H1 (cell line): ENCODE measurements around the gene NIPAL3. TPM values are rescaled to one million over a fixed set of nuclear protein-coding genes. Genes with fewer than 3 reads are reported as not detected.

ENCODE experiments used
- CTCF ChIA-PET: fragments of 300-600 bp; sonication (Branson Sonifier 250); formaldehyde crosslinking; loops from one replicate; lab custom pipeline; 2021; ENCODE audit not compliant: partially characterized antibody; lab: Charles Lee
- POLR2A ChIA-PET: fragments of 300-600 bp; sonication (Branson Sonifier 250); formaldehyde crosslinking; loops from one replicate; lab custom pipeline; 2021; ENCODE audit warnings: inconsistent platforms; ENCODE audit not compliant: partially characterized antibody; lab: Charles Lee
- DNase-seq, 2 experiments: peaks; one replicate each; pipeline versions ENCODE4 v3.0.0 to v3.0.0-alpha.2; 2010 to 2022; ENCODE audit warnings: low spot score in 2 of 2, low read depth in 1 of 2, mixed read lengths in 1 of 2
- FAIRE-seq: peaks from 2 replicates; lab custom pipeline; 2011; peaks lifted over from hg19 to GRCh38; lab: Jason Lieb, UNC
- H2AFZ ChIP-seq: 2 replicates; pipeline ENCODE4 v1.8.1; 2012; ENCODE audit warnings: low read length, inconsistent platforms
- H2AK5ac ChIP-seq: 2 replicates; pipeline ENCODE4 v1.6.1; 2013; ENCODE audit warnings: low read depth, low read length
- H2BK120ac ChIP-seq: replicated peaks from 2 replicates; pipeline ENCODE3; 2013; ENCODE audit warnings: low read depth, low read length, inconsistent platforms
- H2BK12ac ChIP-seq: 2 replicates; pipeline ENCODE4 v1.6.1; 2013; ENCODE audit warnings: low read depth, low read length
- H2BK15ac ChIP-seq: 2 replicates; pipeline ENCODE4 v1.6.1; 2013; ENCODE audit warnings: low read length
- H2BK20ac ChIP-seq: 2 replicates; pipeline ENCODE4 v1.6.1; 2013; ENCODE audit warnings: low read length
- H2BK5ac ChIP-seq: 2 replicates; pipeline ENCODE4 v1.6.1; 2013; ENCODE audit warnings: low read depth, low read length
- H3K14ac ChIP-seq: 2 replicates; pipeline ENCODE4 v1.6.1; 2013; ENCODE audit warnings: inconsistent platforms; ENCODE audit not compliant: insufficient read length
- H3K18ac ChIP-seq: 2 replicates; pipeline ENCODE4 v1.6.1; 2013; ENCODE audit warnings: low read length; ENCODE audit errors: extremely low read depth
- H3K23ac ChIP-seq: 2 replicates; pipeline ENCODE4 v1.6.1; 2013; ENCODE audit warnings: inconsistent platforms; ENCODE audit not compliant: insufficient read length
- H3K23me2 ChIP-seq: 2 replicates; pipeline ENCODE4 v1.6.1; 2013; ENCODE audit warnings: low read depth, low read length
- H3K27ac ChIP-seq: 2 replicates; pipeline ENCODE4 v1.6.1; 2011; ENCODE audit warnings: low read depth, low read length, inconsistent platforms
- H3K27me3 ChIP-seq, 4 experiments: replicated peaks in 1 of 4; 1 replicate in 1 of 4; 2 replicates in 3 of 4; pipeline versions ENCODE4 v1.6.1 to v1.8.1; 2011 to 2013; ENCODE audit warnings: low read length in 3 of 4, mild to moderate bottlenecking in 3 of 4, inconsistent platforms in 2 of 4, mixed read lengths in 2 of 4, moderate library complexity in 1 of 4; ENCODE audit not compliant: control insufficient read depth in 3 of 4, insufficient read depth in 3 of 4; ENCODE audit errors: extremely low read depth in 1 of 4
- H3K36me3 ChIP-seq, 4 experiments: 2 replicates each; pipeline versions ENCODE4 v1.6.1 to v1.8.1; 2011 to 2013; ENCODE audit warnings: mild to moderate bottlenecking in 4 of 4, low read length in 3 of 4, moderate library complexity in 2 of 4, control low read depth in 1 of 4, inconsistent platforms in 1 of 4; ENCODE audit not compliant: insufficient read depth in 4 of 4, control insufficient read depth in 2 of 4
- H3K4ac ChIP-seq: replicated peaks from 2 replicates; pipeline ENCODE3; 2013; ENCODE audit warnings: low read length, low read depth, mixed read lengths, inconsistent platforms; ENCODE audit not compliant: insufficient read length
- H3K4me1 ChIP-seq, 4 experiments: replicated peaks in 1 of 4; 1 replicate in 1 of 4; 2 replicates in 3 of 4; pipeline versions ENCODE4 v1.6.1 to v1.8.1; 2011 to 2013; ENCODE audit warnings: low read length in 3 of 4, inconsistent platforms in 2 of 4, mixed read lengths in 1 of 4; ENCODE audit not compliant: insufficient read depth in 4 of 4, control insufficient read depth in 3 of 4
- H3K4me2 ChIP-seq, 2 experiments: 2 replicates each; pipeline versions ENCODE4 v1.6.1 to v1.8.1; 2011 to 2013; ENCODE audit warnings: low read depth in 2 of 2, low read length in 2 of 2, control low read depth in 1 of 2, inconsistent platforms in 1 of 2, mild to moderate bottlenecking in 1 of 2; ENCODE audit not compliant: insufficient read depth in 1 of 2
- H3K4me3 ChIP-seq, 4 experiments: fragments of 200-600, 300-600 bp in 1 of 4; sonication (generic), shearing (Covaris generic), sonication (Bioruptor Twin) in 1 of 4; 2 replicates each; pipeline versions ENCODE4 v1.5.1 to v1.8.1; 2011 to 2016; ENCODE audit warnings: low read length in 4 of 4, low read depth in 3 of 4, control low read depth in 2 of 4, inconsistent platforms in 2 of 4, mild to moderate bottlenecking in 2 of 4, mixed read lengths in 1 of 4, moderate library complexity in 1 of 4; ENCODE audit not compliant: insufficient read depth in 2 of 4; ENCODE audit errors: extremely low read depth in 1 of 4
- H3K56ac ChIP-seq: replicated peaks from 2 replicates; pipeline ENCODE3; 2013; ENCODE audit warnings: low read depth, mild to moderate bottlenecking, mixed read lengths, low read length, inconsistent platforms; ENCODE audit not compliant: insufficient read length
- H3K79me1 ChIP-seq: 2 replicates; pipeline ENCODE4 v1.6.1; 2013; ENCODE audit warnings: low read depth, low read length, control low read depth
- H3K79me2 ChIP-seq, 2 experiments: 2 replicates each; pipeline versions ENCODE4 v1.6.1 to v1.8.1; 2012 to 2013; ENCODE audit warnings: low read length in 2 of 2, mild to moderate bottlenecking in 2 of 2, inconsistent platforms in 1 of 2; ENCODE audit not compliant: insufficient read depth in 2 of 2, control insufficient read depth in 1 of 2
- H3K9ac ChIP-seq, 4 experiments: replicated peaks in 1 of 4; 1 replicate in 1 of 4; 2 replicates in 3 of 4; pipeline versions ENCODE4 v1.6.1 to v1.8.1; 2011 to 2013; ENCODE audit warnings: low read depth in 3 of 4, low read length in 3 of 4, control low read depth in 2 of 4, mild to moderate bottlenecking in 2 of 4, moderate library complexity in 2 of 4, inconsistent platforms in 1 of 4; ENCODE audit errors: extremely low read depth in 1 of 4
- H3K9me3 ChIP-seq, 2 experiments: 2 replicates each; pipeline versions ENCODE4 v1.6.1 to v1.8.1; 2012 to 2013; ENCODE audit warnings: mild to moderate bottlenecking in 2 of 2, moderate library complexity in 2 of 2, control low read depth in 1 of 2, inconsistent platforms in 1 of 2, low read depth in 1 of 2, low read length in 1 of 2, mixed read lengths in 1 of 2; ENCODE audit not compliant: insufficient read depth in 2 of 2
- H4K20me1 ChIP-seq, 2 experiments: replicated peaks in 1 of 2; 2 replicates each; pipeline versions ENCODE3 to v1.8.1; 2011 to 2013; ENCODE audit warnings: inconsistent platforms in 2 of 2, low read length in 2 of 2, mild to moderate bottlenecking in 1 of 2; ENCODE audit not compliant: insufficient read depth in 2 of 2, control insufficient read depth in 1 of 2
- H4K5ac ChIP-seq: 2 replicates; pipeline ENCODE4 v1.6.1; 2013; ENCODE audit warnings: low read length, low read depth, mixed read lengths, inconsistent platforms; ENCODE audit not compliant: insufficient read length
- H4K8ac ChIP-seq: 2 replicates; pipeline ENCODE4 v1.8.0; 2013; ENCODE audit warnings: mild to moderate bottlenecking, moderate library complexity, low read length, inconsistent platforms; ENCODE audit not compliant: insufficient read depth; ENCODE audit errors: extremely low read depth
- H4K91ac ChIP-seq: replicated peaks from 2 replicates; pipeline ENCODE3; 2013; ENCODE audit warnings: low read length, mixed read lengths, inconsistent platforms; ENCODE audit not compliant: insufficient read length
- ATF3 ChIP-seq: IDR thresholded peaks from 2 replicates; pipeline ENCODE4 v1.6.1; 2011; ENCODE audit warnings: low read depth, mild to moderate bottlenecking, low read length; ENCODE audit not compliant: insufficient read depth
- GTF2F1 ChIP-seq: IDR thresholded peaks from 2 replicates; pipeline ENCODE4 v1.6.1; 2012; ENCODE audit warnings: low read depth, low read length, improper control_type of control experiment, borderline replicate concordance
- WGBS, 2 experiments: shearing (Covaris generic) in 1 of 2; methylation state at CpG; one replicate each; pipeline versions ENCODE4 v1.1.6 to v1.1.7; 2013 to 2015; ENCODE audit warnings: low lambda C conversion rate in 2 of 2, mixed read lengths in 2 of 2, inconsistent platforms in 1 of 2, low coverage in 1 of 2, missing lambda C conversion rate in 1 of 2; ENCODE audit not compliant: insufficient replicate concordance in 2 of 2, insufficient coverage in 1 of 2, insufficient read length in 1 of 2; ENCODE audit errors: extremely low coverage in 1 of 2, missing lambda C conversion rate in 1 of 2; 5-methylcytosine and 5-hydroxymethylcytosine counted together
- polyA plus RNA-seq, 7 experiments: library from polyadenylated mRNA; depleted of rRNA in 3 of 7; stranded (reverse) in 5 of 7; unstranded in 2 of 7; fragments of >200 nt in 5 of 7; fragments of 200-250 nt in 2 of 7; gene quantifications; 1 replicate in 5 of 7; 2 replicates in 1 of 7; 4 replicates in 1 of 7; pipeline versions ENCODE4 v1.2.1 to v1.2.3, GENCODE V29; 2011 to 2013; ENCODE audit warnings: missing spikeins in 2 of 7, mixed read lengths in 2 of 7
- total RNA-seq: library from RNA; stranded (reverse); fragmentation: NEBNext Ultra II Directional; extraction: Animal tissue kit (Norgen Biotek cat#: 25700); gene quantifications from 2 replicates; pipeline ENCODE4 v1.2.1, GENCODE V29; 2021

Gene NIPAL3
- total and polyA plus RNA-seq, 2 of the 8 experiments (the other 6 are each of a cell fraction or from before 2014, with no cell fraction given), result 8.8 to 11.0 TPM

GRCh38 chr1:24392604-24392946, 23.0 kb upstream of the NIPAL3 start:
- H3K4me1 ChIP-seq, result peaks cover 0 to 2% (median 0%) of the 10 kb centered on the region in 4 experiments; a peak in 4 of 7 replicates
- no peak overlapping the region for H3K27ac ChIP-seq
- H2BK120ac ChIP-seq, result no peak overlapping the region
- DNase-seq (no peak), FAIRE-seq (no peak)
- H3K36me3 ChIP-seq, result no peaks in the 10 kb centered on the region
- 75% methylated on average over 4 of the region's 4 CpGs; no CpG with 5 or more reads in 1 of the 2 experiments for WGBS, 2 experiments
- H3K4ac ChIP-seq, result no peak overlapping the region
- H2AK5ac ChIP-seq, result no peak overlapping the region
- no peak overlapping the region for H3K14ac ChIP-seq
- no peak overlapping the region for H2BK5ac ChIP-seq
- H3K18ac ChIP-seq, result no peak overlapping the region
- no peak overlapping the region for H2BK20ac ChIP-seq
- H3K79me1 ChIP-seq, result no peaks in the 10 kb centered on the region
- no peak overlapping the region for H4K5ac ChIP-seq
- no peak overlapping the region for H2BK12ac ChIP-seq
- H3K9ac ChIP-seq, result no peak overlapping the region; a peak in 1 of 7 replicates
- H3K23me2 ChIP-seq, result no peaks in the 10 kb centered on the region
- H3K4me3 ChIP-seq, result no peak overlapping the region
- H3K79me2 ChIP-seq, result no peaks in the 10 kb centered on the region
- CTCF ChIA-PET, result interaction anchor here (0.6 to 8.4 kb wide), 58 partner anchors 9 to 331 kb away, joined by 3 to 465 read pairs (median 6); partner anchors contain the start of genes IFNLR1, NIPAL3 and STPG1
- no peak overlapping the region for H2BK15ac ChIP-seq
- H4K20me1 ChIP-seq, result no peaks in the 10 kb centered on the region
- H4K91ac ChIP-seq, result no peak overlapping the region
- POLR2A ChIA-PET, result interaction anchor here (0.9 to 2.2 kb wide), 4 partner anchors 109 to 242 kb away, joined by 3 to 6 read pairs (median 5); no protein-coding TSS in a partner anchor
- no peak overlapping the region for H3K23ac ChIP-seq
- H3K27me3 ChIP-seq, result no peaks in the 10 kb centered on the region
- H4K8ac ChIP-seq, result no peak overlapping the region
- H3K4me2 ChIP-seq, result no peak overlapping the region
- no peaks in the 10 kb centered on the region for H3K9me3 ChIP-seq
- no peak overlapping the region for H2AFZ ChIP-seq
- TF ChIP-seq GTF2F1 (no peak), ATF3 (no peak)
- H3K56ac ChIP-seq, result no peak overlapping the region
